Measurements from ENCODE around the gene H2BK1.

H2BK1 gene

GRCh38 chr7:151212626-151213025, 2.3 kb upstream of the H2BK1 start:
- DNase-seq = no peak
- Histone ChIP-seq H3K36me3 (replicated peaks; ENCODE audit: insufficient read depth, low read length) (peaks cover 17% of the 10 kb centered on the region; the same call in 1 of the 2 replicates), H3K79me2 (ENCODE audit: low read length) (no peaks in the 10 kb centered on the region)

DNA sequence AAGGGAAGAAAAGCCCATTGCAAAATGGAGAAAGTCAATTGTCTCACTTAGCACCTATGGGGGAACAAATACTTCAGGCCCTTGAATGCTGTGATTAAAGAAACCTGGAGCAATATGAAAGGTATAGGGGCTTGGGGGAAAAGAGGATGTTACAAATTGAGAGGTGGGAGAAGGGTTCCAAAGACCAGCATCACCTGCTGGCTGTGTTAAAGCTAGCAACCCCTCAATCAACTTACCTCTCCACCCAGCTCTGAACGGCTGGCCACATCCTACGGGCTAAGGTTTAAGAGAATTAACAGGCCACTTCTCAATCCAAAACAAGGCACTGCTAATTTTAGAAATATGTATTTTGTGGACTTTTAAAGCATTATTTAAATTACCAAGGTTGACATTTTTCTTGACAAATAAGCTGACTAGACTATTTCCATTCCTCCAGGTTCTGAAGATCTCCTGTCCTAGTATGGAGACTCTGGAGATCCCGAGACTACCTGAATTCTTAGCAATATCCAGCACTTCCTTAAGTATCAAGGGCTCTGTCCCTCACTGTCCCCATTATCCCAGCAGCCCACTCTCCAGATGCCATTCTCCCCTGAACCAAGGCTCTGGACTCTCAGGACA, 976 bp upstream of the H2BK1 start:
- Histone ChIP-seq H3K4me3 (ENCODE audit: low read length) (no peak overlapping the region), H3K4me1 (ENCODE audit: low read length) (no peaks in the 10 kb centered on the region), H4K20me1 (ENCODE audit: insufficient read depth, low read length) (no peaks in the 10 kb centered on the region), H3K9me3 (replicated peaks; ENCODE audit: insufficient read depth, low read length) (no peaks in the 10 kb centered on the region), H3K27me3 (replicated peaks; ENCODE audit: insufficient read depth, low read length) (peaks cover 13% of the 10 kb centered on the region), H3K79me2 (ENCODE audit: low read length) (no peaks in the 10 kb centered on the region), H3K4me2 (ENCODE audit: low read depth, low read length) (no peak overlapping the region), H3K27ac (ENCODE audit: low read length) (no peak overlapping the region), H3F3A (ENCODE audit: insufficient read depth, low read length) (no peaks in the 10 kb centered on the region), H3K9me2 (replicated peaks; ENCODE audit: insufficient read depth, low read length) (no peaks in the 10 kb centered on the region), H2AFZ (ENCODE audit: low read length) (no peak overlapping the region), H3K36me3 (replicated peaks; ENCODE audit: insufficient read depth, low read length) (peaks cover 17% of the 10 kb centered on the region; the same call in 1 of the 2 replicates), H3K9ac (ENCODE audit: low read length) (no peak overlapping the region)
- no peak for DNase-seq
- TF ChIP-seq CTCF (IDR thresholded peaks at IDR 0.05; ENCODE audit: low read length) (no peak), EZH2phosphoT487 (IDR thresholded peaks at IDR 0.05; ENCODE audit: low read length) (no peak), EZH2 (optimal IDR thresholded peaks at IDR 0.05; ENCODE audit: low read depth, low read length) (no peak)

More at GRCh38 chr7:151212626-151213025, 2.3 kb upstream of the H2BK1 start:
- no peak for TF ChIP-seq EZH2phosphoT487 (IDR thresholded peaks at IDR 0.05; ENCODE audit: low read length)
- no peak for TF ChIP-seq CTCF (IDR thresholded peaks at IDR 0.05; ENCODE audit: low read length)
- TF ChIP-seq EZH2 (optimal IDR thresholded peaks at IDR 0.05; ENCODE audit: low read depth, low read length) = no peak
- H3F3A ChIP-seq (ENCODE audit: insufficient read depth, low read length) = no peaks in the 10 kb centered on the region
- no peaks in the 10 kb centered on the region for H3K9me3 ChIP-seq (replicated peaks; ENCODE audit: insufficient read depth, low read length)
- no peaks in the 10 kb centered on the region for H3K4me1 ChIP-seq (ENCODE audit: low read length)
- H3K4me2 ChIP-seq (ENCODE audit: low read depth, low read length) = no peak overlapping the region
- H3K27me3 ChIP-seq (replicated peaks; ENCODE audit: insufficient read depth, low read length) = no peaks in the 10 kb centered on the region
- H3K4me3 ChIP-seq (ENCODE audit: low read length) = no peak overlapping the region
- no peak overlapping the region for H3K27ac ChIP-seq (ENCODE audit: low read length)
- H3K9ac ChIP-seq (ENCODE audit: low read length) = no peak overlapping the region
- no peaks in the 10 kb centered on the region for H4K20me1 ChIP-seq (ENCODE audit: insufficient read depth, low read length)
- H2AFZ ChIP-seq (ENCODE audit: low read length) = no peak overlapping the region
- H3K9me2 ChIP-seq (replicated peaks; ENCODE audit: insufficient read depth, low read length) = no peaks in the 10 kb centered on the region

DNA sequence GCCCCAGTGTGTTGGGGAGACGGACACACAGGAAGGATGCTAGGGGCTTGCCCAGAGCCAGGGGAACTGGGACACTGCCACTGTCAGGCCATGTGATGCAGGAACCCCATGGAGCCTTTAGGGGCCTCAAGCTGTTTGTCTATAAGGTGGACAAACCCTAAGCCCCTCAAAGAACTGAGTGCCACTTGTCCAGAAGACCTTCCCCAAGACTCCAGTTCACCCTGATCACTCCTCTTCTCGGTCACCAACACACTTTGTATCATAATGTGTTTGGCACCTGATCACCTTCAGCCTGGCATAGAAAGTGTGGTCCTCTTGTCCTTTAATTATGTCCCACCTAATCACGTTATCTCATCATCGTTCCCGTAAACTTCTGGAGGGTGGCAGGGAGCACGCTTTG, 700 bp downstream of the H2BK1 start:
- H3K79me2 ChIP-seq (ENCODE audit: low read length) = no peaks in the 10 kb centered on the region
- TF ChIP-seq EZH2phosphoT487 (IDR thresholded peaks at IDR 0.05; ENCODE audit: low read length) = no peak
- no peak for TF ChIP-seq CTCF (IDR thresholded peaks at IDR 0.05; ENCODE audit: low read length)
- TF ChIP-seq EZH2 (optimal IDR thresholded peaks at IDR 0.05; ENCODE audit: low read depth, low read length) = no peak
- no peaks in the 10 kb centered on the region for H3K9me2 ChIP-seq (replicated peaks; ENCODE audit: insufficient read depth, low read length)
- no peak overlapping the region for H2AFZ ChIP-seq (ENCODE audit: low read length)
- H3K9ac ChIP-seq (ENCODE audit: low read length) = no peak overlapping the region
- 0 out of 2 replicates have a peak, but pooled peaks cover 5% of the 10 kb centered on the region for H3K36me3 ChIP-seq (replicated peaks; ENCODE audit: insufficient read depth, low read length)
- no peak overlapping the region for H3K4me3 ChIP-seq (ENCODE audit: low read length)
- no peak overlapping the region for H3K27ac ChIP-seq (ENCODE audit: low read length)
- DNase-seq = no peak
- no peaks in the 10 kb centered on the region for H3K4me1 ChIP-seq (ENCODE audit: low read length)
- no peaks in the 10 kb centered on the region for H4K20me1 ChIP-seq (ENCODE audit: insufficient read depth, low read length)
- no peak overlapping the region for H3K4me2 ChIP-seq (ENCODE audit: low read depth, low read length)
- no peaks in the 10 kb centered on the region for H3F3A ChIP-seq (ENCODE audit: insufficient read depth, low read length)
- H3K27me3 ChIP-seq (replicated peaks; ENCODE audit: insufficient read depth, low read length) = peaks cover 30% of the 10 kb centered on the region
- H3K9me3 ChIP-seq (replicated peaks; ENCODE audit: insufficient read depth, low read length) = no peaks in the 10 kb centered on the region

Measured in MM.1S (cell line).